HepG2 (cell line): ENCODE measurements around the gene PGC. TPM values are rescaled to one million over a fixed set of nuclear protein-coding genes. Genes with fewer than 3 reads are reported as not detected.

Experiments used
- ATAC-seq: fragments of 200-7000 bp; cut with Tn5 transposase; 3 replicates; pipeline ENCODE4 v1.9.1; 2020; ENCODE audit warnings: mild to moderate bottlenecking, moderate library complexity
- BruUV-seq: library from RNA; stranded (reverse); fragments of 400-500 nt; replicated peaks from 2 replicates; lab custom pipeline; 2021; lab: Mats Ljungman, UMichigan
- CTCF ChIA-PET: fragments of 300-600 bp; formaldehyde crosslinking; extraction: SDS; loops from one replicate; lab custom pipeline; 2021; ENCODE audit warnings: low total read pairs, inconsistent platforms, low intra/inter-chr PET ratio; lab: Yijun Ruan, JAX
- POLR2A ChIA-PET: fragments of 350-600 bp; sonication (Branson Sonifier 250); formaldehyde crosslinking; loops from one replicate; lab custom pipeline; 2020; ENCODE audit warnings: antibody characterized with exemption, inconsistent platforms; lab: Yijun Ruan, JAX
- DNase-seq: peaks from one replicate; pipeline ENCODE4 v3.0.0-alpha.2; 2015; ENCODE audit warnings: low spot score
- FAIRE-seq: peaks from 3 replicates; lab custom pipeline; 2011; peaks lifted over from hg19 to GRCh38; lab: Jason Lieb, UNC
- H2AFZ ChIP-seq: one replicate; pipeline ENCODE4 v1.6.1; 2011; ENCODE audit warnings: low read length, inconsistent platforms
- H3K27ac ChIP-seq: fragments of 300-600 bp; 3 replicates; pipeline ENCODE4 v1.8.0; 2011; ENCODE audit warnings: mixed run types, mild to moderate bottlenecking, mixed read lengths, low read length, inconsistent platforms; ENCODE audit not compliant: insufficient read depth; ENCODE audit errors: extremely low read length
- H3K27me3 ChIP-seq, 2 experiments: fragments of 200-600 bp in 1 of 2; 2 replicates in 1 of 2; 3 replicates in 1 of 2; pipeline versions ENCODE4 v1.6.0 to v1.8.0; 2011; ENCODE audit warnings: low read length in 2 of 2, mild to moderate bottlenecking in 2 of 2, moderate library complexity in 2 of 2, inconsistent platforms in 1 of 2; ENCODE audit not compliant: insufficient read depth in 2 of 2, control insufficient read depth in 1 of 2
- H3K36me3 ChIP-seq, 2 experiments: fragments of 200-600 bp in 1 of 2; replicated peaks in 1 of 2; 2 replicates in 1 of 2; 3 replicates in 1 of 2; pipeline versions ENCODE4 v1.5.1 to v1.8.0; 2011; ENCODE audit warnings: low read length in 2 of 2, inconsistent platforms in 1 of 2; ENCODE audit not compliant: insufficient read depth in 2 of 2, control insufficient read depth in 1 of 2
- H3K4me1 ChIP-seq: 2 replicates; pipeline ENCODE4 v1.5.1; 2012; ENCODE audit warnings: low read length, inconsistent platforms; ENCODE audit not compliant: insufficient read depth
- H3K4me2 ChIP-seq: 2 replicates; pipeline ENCODE4 v1.6.0; 2011; ENCODE audit warnings: low read depth, low read length, inconsistent platforms
- H3K4me3 ChIP-seq, 3 experiments: fragments of 200-600 bp in 1 of 3; sonication (generic), shearing (Covaris generic) in 1 of 3; replicated peaks in 1 of 3; 2 replicates each; pipeline ENCODE4 v1.5.1; 2011 to 2016; ENCODE audit warnings: low read length in 3 of 3, inconsistent platforms in 2 of 3, low read depth in 2 of 3, mild to moderate bottlenecking in 2 of 3, control low read depth in 1 of 3, mixed read lengths in 1 of 3; ENCODE audit not compliant: insufficient read depth in 1 of 3
- H3K79me2 ChIP-seq: one replicate; pipeline ENCODE4 v1.6.1; 2011; ENCODE audit warnings: low read length, inconsistent platforms; ENCODE audit not compliant: insufficient read depth
- H3K9ac ChIP-seq: 2 replicates; pipeline ENCODE4 v1.6.0; 2011; ENCODE audit warnings: mild to moderate bottlenecking, low read depth, low read length, inconsistent platforms; ENCODE audit not compliant: insufficient read depth
- H3K9me3 ChIP-seq: 2 replicates; pipeline ENCODE4 v1.5.1; 2012; ENCODE audit warnings: mild to moderate bottlenecking, low read length
- H4K20me1 ChIP-seq: 2 replicates; pipeline ENCODE4 v1.6.0; 2011; ENCODE audit warnings: inconsistent platforms, mild to moderate bottlenecking, low read length, moderate library complexity; ENCODE audit not compliant: insufficient read depth
- NR2F2 ChIP-seq: IDR thresholded peaks from 2 replicates; pipeline ENCODE4 v1.6.1; 2012; ENCODE audit warnings: low read depth, inconsistent platforms, borderline replicate concordance
- SMYD3 ChIP-seq: sonication (generic); formaldehyde crosslinking; IDR thresholded peaks from 2 replicates; pipeline ENCODE4 v1.8.1; 2023; ENCODE audit warnings: mild to moderate bottlenecking, missing genetic modification reagents
- SNRNP70 ChIP-seq: fragments of 200-400 bp; formaldehyde crosslinking; IDR thresholded peaks from 2 replicates; pipeline ENCODE4 v1.6.1; 2017; ENCODE audit warnings: mild to moderate bottlenecking, low read depth, low read length, moderate library complexity
- ZNF468 ChIP-seq: sonication (generic); formaldehyde crosslinking; IDR thresholded peaks from 2 replicates; pipeline ENCODE4 v1.8.0; 2022; ENCODE audit warnings: mild to moderate bottlenecking, moderate library complexity, missing genetic modification reagents
- ZNF83 ChIP-seq: sonication (generic); formaldehyde crosslinking; IDR thresholded peaks from 2 replicates; pipeline ENCODE4 v1.4.0; 2020; ENCODE audit warnings: missing genetic modification reagents, mild to moderate bottlenecking, borderline replicate concordance
- WGBS: methylation state at CpG from one replicate; pipeline ENCODE4 v1.1.6; 2017; ENCODE audit warnings: low lambda C conversion rate; 5-methylcytosine and 5-hydroxymethylcytosine counted together
- in situ Hi-C: cut with HindIII; loops from 2 replicates; pipeline ENCODE4 v1.10.0; 2017; ENCODE audit warnings: low pct_unique_long_range_greater_than_20kb; ENCODE audit not compliant: extremely low pct_ligation_motif_present
- intact Hi-C: fragments of 100-400 bp; cut with micrococcal nuclease; formaldehyde crosslinking; loops from one replicate; pipeline ENCODE4 v1.10.0; 2022; ENCODE audit not compliant: unreplicated experiment
- polyA plus RNA-seq, 8 experiments: library from polyadenylated mRNA; depleted of rRNA in 3 of 8; stranded (reverse) in 7 of 8; unstranded in 1 of 8; fragments of >200 nt; fragmentation: Illumina TruSeq in 4 of 8; extraction: Trizol in 4 of 8; gene quantifications; 2 replicates each; pipeline versions ENCODE4 v1.2.1 to v1.2.3, GENCODE V29; 2011 to 2016; ENCODE audit warnings: low read depth in 4 of 8, missing spikeins in 1 of 8, mixed read lengths in 1 of 8; ENCODE audit not compliant: insufficient read depth in 1 of 8
- total RNA-seq, 5 experiments: library from RNA; depleted of rRNA; stranded (reverse); fragments of >200 nt; fragmentation: Illumina TruSeq; extraction: Trizol; gene quantifications; 2 replicates each; pipeline ENCODE4 v1.2.3, GENCODE V29; 2016; ENCODE audit warnings: low read depth in 1 of 5
- TF ChIP-seq, protein P1 (sequence below): sonication (generic); formaldehyde crosslinking; IDR thresholded peaks from 2 replicates; pipeline ENCODE4 v1.5.0; 2020; ENCODE audit warnings: mild to moderate bottlenecking, missing genetic modification reagents, borderline replicate concordance
- TF ChIP-seq, protein P2 (sequence below): sonication (generic); formaldehyde crosslinking; IDR thresholded peaks from 2 replicates; pipeline ENCODE4 v1.9.0; 2021; ENCODE audit warnings: missing genetic modification reagents, mild to moderate bottlenecking, borderline replicate concordance

Gene PGC
- total and polyA plus RNA-seq, 2 of the 13 experiments (the other 11 are each of a cell fraction or from before 2014, with no cell fraction given) = 426 to 502 TPM

DNA sequence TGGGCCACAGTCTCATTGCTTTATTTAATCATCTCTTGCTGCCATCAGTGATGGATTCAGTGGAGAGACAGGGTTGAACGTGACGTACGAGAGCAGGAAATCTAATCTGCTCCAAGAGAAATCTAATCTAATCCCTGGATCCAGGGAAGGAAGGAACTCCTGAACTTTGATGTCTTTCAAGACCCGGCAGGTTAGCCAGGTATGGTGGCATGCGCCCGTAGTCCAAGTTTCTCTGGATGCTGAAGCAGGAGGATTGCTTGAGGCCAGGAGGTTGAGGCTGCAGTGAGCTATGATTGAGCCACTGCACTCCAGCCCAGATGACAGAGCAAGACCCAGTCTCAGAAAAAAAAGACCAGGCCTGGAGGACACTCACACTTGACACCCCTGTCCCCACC lies 11.4 kb upstream of the PGC start:
- peaks cover 66% of the 10 kb centered on the region for H3K4me1 ChIP-seq
- H3K36me3 ChIP-seq = no peaks in the 10 kb centered on the region
- no peaks in the 10 kb centered on the region for H4K20me1 ChIP-seq
- no peak overlapping the region for H3K9ac ChIP-seq
- no peak overlapping the region for H2AFZ ChIP-seq
- FAIRE-seq (no peak), DNase-seq (no peak), ATAC-seq (no peak)
- in situ Hi-C loops (no loop called here), intact Hi-C loops (no loop called here)
- H3K27me3 ChIP-seq = no peaks in the 10 kb centered on the region
- POLR2A ChIA-PET = interaction anchor here (1.1 to 4.5 kb wide), 4 partner anchors 10 to 30 kb away, joined by 3 to 31 read pairs (median 6); no protein-coding TSS in a partner anchor
- no peak overlapping the region for H3K27ac ChIP-seq
- H3K4me3 ChIP-seq = no peak overlapping the region
- 87% methylated on average over 6 of the region's 6 CpGs for WGBS
- CTCF ChIA-PET = no interaction called here
- no peaks in the 10 kb centered on the region for H3K9me3 ChIP-seq
- TF ChIP-seq, protein P1, sequence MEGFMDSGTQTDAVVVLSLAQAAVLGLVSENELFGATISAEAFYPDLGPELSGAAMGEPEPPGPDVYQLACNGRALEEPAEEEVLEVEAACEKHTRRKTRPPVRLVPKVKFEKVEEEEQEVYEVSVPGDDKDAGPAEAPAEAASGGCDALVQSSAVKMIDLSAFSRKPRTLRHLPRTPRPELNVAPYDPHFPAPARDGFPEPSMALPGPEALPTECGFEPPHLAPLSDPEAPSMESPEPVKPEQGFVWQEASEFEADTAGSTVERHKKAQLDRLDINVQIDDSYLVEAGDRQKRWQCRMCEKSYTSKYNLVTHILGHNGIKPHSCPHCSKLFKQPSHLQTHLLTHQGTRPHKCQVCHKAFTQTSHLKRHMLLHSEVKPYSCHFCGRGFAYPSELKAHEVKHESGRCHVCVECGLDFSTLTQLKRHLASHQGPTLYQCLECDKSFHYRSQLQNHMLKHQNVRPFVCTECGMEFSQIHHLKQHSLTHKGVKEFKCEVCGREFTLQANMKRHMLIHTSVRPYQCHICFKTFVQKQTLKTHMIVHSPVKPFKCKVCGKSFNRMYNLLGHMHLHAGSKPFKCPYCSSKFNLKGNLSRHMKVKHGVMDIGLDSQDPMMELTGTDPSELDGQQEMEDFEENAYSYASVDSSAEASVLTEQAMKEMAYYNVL (CRISPR knock-in tag) = no peak
- TF ChIP-seq SMYD3 (CRISPR knock-in tag) (no peak), ZNF83 (CRISPR knock-in tag) (no peak), NR2F2 (no peak), SNRNP70 (no peak), ZNF468 (CRISPR knock-in tag) (no peak)
- TF ChIP-seq, protein P2, sequence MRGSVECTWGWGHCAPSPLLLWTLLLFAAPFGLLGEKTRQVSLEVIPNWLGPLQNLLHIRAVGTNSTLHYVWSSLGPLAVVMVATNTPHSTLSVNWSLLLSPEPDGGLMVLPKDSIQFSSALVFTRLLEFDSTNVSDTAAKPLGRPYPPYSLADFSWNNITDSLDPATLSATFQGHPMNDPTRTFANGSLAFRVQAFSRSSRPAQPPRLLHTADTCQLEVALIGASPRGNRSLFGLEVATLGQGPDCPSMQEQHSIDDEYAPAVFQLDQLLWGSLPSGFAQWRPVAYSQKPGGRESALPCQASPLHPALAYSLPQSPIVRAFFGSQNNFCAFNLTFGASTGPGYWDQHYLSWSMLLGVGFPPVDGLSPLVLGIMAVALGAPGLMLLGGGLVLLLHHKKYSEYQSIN = no peak
- no TSS peak for BruUV-seq
- H3K4me2 ChIP-seq = no peak overlapping the region
- H3K79me2 ChIP-seq = no peaks in the 10 kb centered on the region
